H9 (cell line): ENCODE results near the gene MYBPC2. TPM values are rescaled to one million over a fixed set of nuclear protein-coding genes. Genes with fewer than 3 reads are reported as not detected.

Experiments used
- DNase-seq: peaks from one replicate; pipeline ENCODE4 v3.0.0-alpha.2; 2017
- H2AFZ ChIP-seq: one replicate; pipeline ENCODE4 v1.6.1; 2013; ENCODE audit warnings: mild to moderate bottlenecking, low read length, control low read depth, moderate library complexity
- H2AK5ac ChIP-seq: 2 replicates; pipeline ENCODE4 v1.6.1; 2013; ENCODE audit warnings: low read length, control low read depth, mixed read lengths; ENCODE audit not compliant: insufficient read length
- H2BK120ac ChIP-seq: one replicate; pipeline ENCODE4 v1.6.1; 2013; ENCODE audit warnings: low read depth, mild to moderate bottlenecking, low read length, control low read depth, inconsistent platforms; ENCODE audit not compliant: poor library complexity, severe bottlenecking
- H2BK12ac ChIP-seq: 2 replicates; pipeline ENCODE4 v1.6.1; 2013; ENCODE audit warnings: low read length, control low read depth, mixed read lengths, low read depth; ENCODE audit not compliant: insufficient read length
- H2BK15ac ChIP-seq: 2 replicates; pipeline ENCODE4 v1.6.1; 2013; ENCODE audit warnings: low read depth, low read length, control low read depth
- H2BK20ac ChIP-seq: one replicate; pipeline ENCODE4 v1.6.1; 2013; ENCODE audit warnings: low read depth, mild to moderate bottlenecking, low read length, control low read depth, inconsistent platforms; ENCODE audit not compliant: poor library complexity, severe bottlenecking
- H2BK5ac ChIP-seq: 2 replicates; pipeline ENCODE4 v1.6.1; 2013; ENCODE audit warnings: low read length, control low read depth, mixed read lengths; ENCODE audit not compliant: insufficient read length
- H3K14ac ChIP-seq: 2 replicates; pipeline ENCODE4 v1.6.1; 2013; ENCODE audit warnings: low read length, control low read depth; ENCODE audit not compliant: insufficient read depth
- H3K18ac ChIP-seq: 2 replicates; pipeline ENCODE4 v1.6.1; 2013; ENCODE audit warnings: low read depth, mild to moderate bottlenecking, mixed read lengths, low read length, control low read depth; ENCODE audit not compliant: insufficient read length
- H3K23ac ChIP-seq: 2 replicates; pipeline ENCODE4 v1.6.1; 2013; ENCODE audit warnings: low read length, control low read depth, mixed read lengths, low read depth; ENCODE audit not compliant: insufficient read length
- H3K23me2 ChIP-seq: 2 replicates; pipeline ENCODE4 v1.6.1; 2013; ENCODE audit warnings: low read depth, mild to moderate bottlenecking, mixed read lengths, low read length, control low read depth; ENCODE audit not compliant: insufficient read length, poor library complexity, severe bottlenecking
- H3K27ac ChIP-seq: 2 replicates; pipeline ENCODE4 v1.5.1; 2013; ENCODE audit warnings: low read length, control low read depth, mixed read lengths, low read depth; ENCODE audit not compliant: insufficient read length
- H3K27me3 ChIP-seq: 2 replicates; pipeline ENCODE4 v1.6.1; 2013; ENCODE audit warnings: low read length, control low read depth, inconsistent platforms; ENCODE audit not compliant: insufficient read depth
- H3K4ac ChIP-seq: 2 replicates; pipeline ENCODE4 v1.6.1; 2013; ENCODE audit warnings: low read depth, mild to moderate bottlenecking, control low read depth, inconsistent platforms, low read length, moderate library complexity
- H3K4me1 ChIP-seq: 2 replicates; pipeline ENCODE4 v1.6.1; 2013; ENCODE audit warnings: low read length, control low read depth, inconsistent platforms; ENCODE audit not compliant: insufficient read depth
- H3K4me2 ChIP-seq: 2 replicates; pipeline ENCODE4 v1.6.1; 2013; ENCODE audit warnings: low read length, control low read depth, mixed read lengths; ENCODE audit not compliant: insufficient read length, insufficient read depth
- H3K56ac ChIP-seq: 2 replicates; pipeline ENCODE4 v1.6.1; 2013; ENCODE audit warnings: low read depth, mild to moderate bottlenecking, mixed read lengths, low read length, control low read depth; ENCODE audit not compliant: insufficient read length
- H3K79me1 ChIP-seq: 2 replicates; pipeline ENCODE4 v1.6.1; 2013; ENCODE audit warnings: low read depth, mild to moderate bottlenecking, moderate library complexity, low read length, control low read depth, inconsistent platforms; ENCODE audit not compliant: insufficient read depth, poor library complexity, severe bottlenecking
- H3K79me2 ChIP-seq: 2 replicates; pipeline ENCODE4 v1.6.1; 2013; ENCODE audit warnings: low read length, control low read depth, inconsistent platforms; ENCODE audit not compliant: insufficient read depth
- H3K9ac ChIP-seq: 2 replicates; pipeline ENCODE4 v1.6.1; 2013; ENCODE audit warnings: low read length, control low read depth, mixed read lengths; ENCODE audit not compliant: insufficient read length; ENCODE audit errors: extremely low read depth
- H3K9me3 ChIP-seq: one replicate; pipeline ENCODE4 v1.6.1; 2013; ENCODE audit warnings: low read depth, low read length, inconsistent platforms; ENCODE audit not compliant: control insufficient read depth
- H3T11ph ChIP-seq: one replicate; pipeline ENCODE4 v1.6.1; 2013; ENCODE audit warnings: mild to moderate bottlenecking, low read length, control low read depth, inconsistent platforms
- H4K20me1 ChIP-seq: one replicate; pipeline ENCODE4 v1.6.1; 2013; ENCODE audit not compliant: control insufficient read depth, insufficient read length, insufficient read depth
- H4K5ac ChIP-seq: 2 replicates; pipeline ENCODE4 v1.6.1; 2013; ENCODE audit warnings: low read depth, mild to moderate bottlenecking, mixed read lengths, low read length, control low read depth; ENCODE audit not compliant: insufficient read length
- H4K8ac ChIP-seq: replicated peaks from 2 replicates; pipeline ENCODE4 v1.6.1; 2013; ENCODE audit warnings: low read length, control low read depth, mixed read lengths, low read depth; ENCODE audit not compliant: insufficient read length
- H4K91ac ChIP-seq: 2 replicates; pipeline ENCODE4 v1.6.1; 2013; ENCODE audit warnings: low read depth, mild to moderate bottlenecking, moderate library complexity, mixed read lengths, low read length, control low read depth; ENCODE audit not compliant: insufficient read length
- H3K27ac Mint-ChIP-seq, 3 experiments: 2 replicates in 2 of 3; 3 replicates in 1 of 3; pipeline ENCODE4 v1.8.0; 2020 to 2021; ENCODE audit warnings: mixed read lengths in 3 of 3, mild to moderate bottlenecking in 1 of 3, moderate library complexity in 1 of 3
- H3K27me3 Mint-ChIP-seq: 2 replicates; pipeline ENCODE4 v1.8.0; 2021; ENCODE audit warnings: low read depth, mild to moderate bottlenecking, moderate library complexity, mixed read lengths
- H3K36me3 Mint-ChIP-seq, 3 experiments: 2 replicates in 2 of 3; 3 replicates in 1 of 3; pipeline ENCODE4 v1.8.0; 2020 to 2021; ENCODE audit warnings: low read depth in 3 of 3, mixed read lengths in 3 of 3; ENCODE audit not compliant: insufficient read depth in 1 of 3
- H3K4me1 Mint-ChIP-seq, 2 experiments: 2 replicates each; pipeline ENCODE4 v1.8.0; 2020; ENCODE audit warnings: mixed read lengths in 2 of 2
- H3K4me3 Mint-ChIP-seq, 2 experiments: 2 replicates in 1 of 2; 3 replicates in 1 of 2; pipeline ENCODE4 v1.8.0; 2020 to 2021; ENCODE audit warnings: mild to moderate bottlenecking in 2 of 2, mixed read lengths in 2 of 2, moderate library complexity in 1 of 2
- H3K9me3 Mint-ChIP-seq, 2 experiments: 2 replicates in 1 of 2; 3 replicates in 1 of 2; pipeline ENCODE4 v1.8.0; 2020; ENCODE audit warnings: mild to moderate bottlenecking in 2 of 2, mixed read lengths in 2 of 2, moderate library complexity in 1 of 2
- CTCF ChIP-seq: fragments of 200-600 bp; sonication (generic); conservative IDR thresholded peaks from 3 replicates; pipeline ENCODE4 v1.8.0; 2021; ENCODE audit warnings: antibody characterized with exemption, mild to moderate bottlenecking
- WGBS: extraction: QIAGEN DNeasy Blood & Tissue Kit; methylation state at CpG from one replicate; pipeline ENCODE4 v1.1.7; 2013; ENCODE audit warnings: missing lambda C conversion rate, low lambda C conversion rate, mixed read lengths; ENCODE audit not compliant: insufficient read length; ENCODE audit errors: extremely low coverage; 5-methylcytosine and 5-hydroxymethylcytosine counted together
- total RNA-seq: library from RNA; stranded (reverse); gene quantifications from 2 replicates; pipeline ENCODE4 v1.2.1, GENCODE V29; 2021

The MYBPC2 gene
- total RNA-seq, 1 experiment from 2014 or later = 4.9 TPM

DNA sequence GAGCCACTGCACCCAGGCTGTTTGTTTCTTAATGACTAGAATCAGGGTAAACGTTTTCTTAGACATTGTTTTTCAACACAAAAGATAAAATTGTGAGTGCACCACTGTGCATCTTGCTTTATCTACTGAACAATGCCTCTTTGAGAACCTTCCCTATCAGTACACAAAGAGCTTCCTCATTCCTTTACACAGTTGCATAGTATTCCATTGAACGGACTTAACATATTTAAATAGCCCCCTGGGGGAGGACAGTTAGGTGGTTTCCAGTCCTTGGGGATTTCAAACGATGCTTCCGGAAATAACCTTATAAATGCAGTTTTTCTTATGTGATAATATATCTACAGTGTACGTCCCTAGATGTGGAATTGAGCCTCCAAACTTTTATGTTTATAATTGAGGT, 39.9 kb upstream of the MYBPC2 start:
- H3T11ph ChIP-seq = no peak overlapping the region
- no peak overlapping the region for H4K8ac ChIP-seq
- H2BK5ac ChIP-seq = no peak overlapping the region
- Mint-ChIP-seq H3K36me3 (peaks cover 51 to 59% (median 59%) of the 10 kb centered on the region in 3 experiments), H3K4me3 (no peak overlapping the region), H3K27ac (no peak overlapping the region; a peak in 1 of 7 replicates), H3K4me1 (no peaks in the 10 kb centered on the region), H3K27me3 (no peaks in the 10 kb centered on the region), H3K9me3 (peaks cover 20 to 24% of the 10 kb centered on the region in 2 experiments)
- H3K18ac ChIP-seq = no peak overlapping the region
- H3K14ac ChIP-seq = no peak overlapping the region
- H2AFZ ChIP-seq = no peak overlapping the region
- H2BK120ac ChIP-seq = no peak overlapping the region
- no peak for TF ChIP-seq CTCF
- H2BK15ac ChIP-seq = no peak overlapping the region
- no peak overlapping the region for H3K23ac ChIP-seq
- no peak overlapping the region for H3K27ac ChIP-seq
- DNase-seq = no peak
- H3K9me3 ChIP-seq = no peaks in the 10 kb centered on the region
- H3K56ac ChIP-seq = no peak overlapping the region
- no peak overlapping the region for H2BK20ac ChIP-seq
- no CpG with 5 or more reads among the region's 5 CpGs for WGBS
- no peaks in the 10 kb centered on the region for H3K4me1 ChIP-seq
- no peaks in the 10 kb centered on the region for H3K23me2 ChIP-seq
- H4K5ac ChIP-seq = no peak overlapping the region
- H3K79me1 ChIP-seq = peaks cover 5% of the 10 kb centered on the region
- no peak overlapping the region for H3K4me2 ChIP-seq
- H2BK12ac ChIP-seq = no peak overlapping the region
- no peak overlapping the region for H4K91ac ChIP-seq
- no peaks in the 10 kb centered on the region for H4K20me1 ChIP-seq
- no peaks in the 10 kb centered on the region for H3K27me3 ChIP-seq
- peaks cover 3% of the 10 kb centered on the region; the same call in 1 of the 2 replicates for H3K79me2 ChIP-seq
- no peak overlapping the region for H3K9ac ChIP-seq
- H3K4ac ChIP-seq = no peak overlapping the region
- H2AK5ac ChIP-seq = no peak overlapping the region
